Transverse colon (tissue), 4 donors: ENCODE data around the gene MTMR11.

Experiments
- EP300 ChIP-seq: sonication (generic); formaldehyde crosslinking; IDR thresholded peaks from one replicate; pipeline ENCODE4 v1.6.1; 2017; ENCODE audit warnings: antibody characterized with exemption, low read depth
- POLR2A ChIP-seq: fragments of 450-650 bp; IDR thresholded peaks from one replicate; pipeline ENCODE4 v1.6.1; 2016; ENCODE audit warnings: antibody characterized with exemption, mild to moderate bottlenecking, moderate library complexity
- POLR2AphosphoS5 ChIP-seq, 3 donors: sonication (generic); formaldehyde crosslinking; IDR thresholded peaks; one replicate each; pipeline ENCODE4 v1.6.1; 2016; ENCODE audit warnings: antibody characterized with exemption in 3 of 3
- TF ChIP-seq, protein P1 (sequence below), 5 experiments: fragments of 200-600 bp in 3 of 5; fragments of 450-650 bp in 2 of 5; sonication (generic) in 3 of 5; IDR thresholded peaks; 1 replicate in 2 of 5; 2 replicates in 3 of 5; pipeline ENCODE4 v1.5.1; 2016 to 2017; ENCODE audit warnings: antibody characterized with exemption in 5 of 5, inconsistent platforms in 3 of 5, mild to moderate bottlenecking in 2 of 5, moderate library complexity in 1 of 5

DNA sequence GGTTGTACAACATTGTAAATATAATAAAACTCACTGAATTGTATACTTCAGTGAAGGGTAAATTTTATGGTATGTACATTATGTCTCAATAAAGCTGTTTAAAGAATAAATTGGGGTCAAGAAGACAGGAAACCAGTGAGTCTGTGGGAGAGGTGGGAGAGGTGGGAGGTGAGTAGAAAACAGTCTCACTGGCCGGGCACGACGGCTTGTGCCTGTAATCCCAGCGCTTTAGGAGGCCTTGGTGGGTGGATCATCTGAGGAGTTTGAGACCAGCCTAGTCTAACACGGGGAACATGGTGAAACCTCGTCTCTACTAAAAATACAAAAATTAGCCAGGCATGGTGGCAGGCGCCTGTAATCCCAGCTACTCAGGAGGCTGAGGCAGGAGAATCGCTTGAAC is 4.2 kb downstream of the MTMR11 start:
- TF ChIP-seq POLR2A, result peak; percentile 55
- no peak for TF ChIP-seq EP300
- TF ChIP-seq, protein P1, sequence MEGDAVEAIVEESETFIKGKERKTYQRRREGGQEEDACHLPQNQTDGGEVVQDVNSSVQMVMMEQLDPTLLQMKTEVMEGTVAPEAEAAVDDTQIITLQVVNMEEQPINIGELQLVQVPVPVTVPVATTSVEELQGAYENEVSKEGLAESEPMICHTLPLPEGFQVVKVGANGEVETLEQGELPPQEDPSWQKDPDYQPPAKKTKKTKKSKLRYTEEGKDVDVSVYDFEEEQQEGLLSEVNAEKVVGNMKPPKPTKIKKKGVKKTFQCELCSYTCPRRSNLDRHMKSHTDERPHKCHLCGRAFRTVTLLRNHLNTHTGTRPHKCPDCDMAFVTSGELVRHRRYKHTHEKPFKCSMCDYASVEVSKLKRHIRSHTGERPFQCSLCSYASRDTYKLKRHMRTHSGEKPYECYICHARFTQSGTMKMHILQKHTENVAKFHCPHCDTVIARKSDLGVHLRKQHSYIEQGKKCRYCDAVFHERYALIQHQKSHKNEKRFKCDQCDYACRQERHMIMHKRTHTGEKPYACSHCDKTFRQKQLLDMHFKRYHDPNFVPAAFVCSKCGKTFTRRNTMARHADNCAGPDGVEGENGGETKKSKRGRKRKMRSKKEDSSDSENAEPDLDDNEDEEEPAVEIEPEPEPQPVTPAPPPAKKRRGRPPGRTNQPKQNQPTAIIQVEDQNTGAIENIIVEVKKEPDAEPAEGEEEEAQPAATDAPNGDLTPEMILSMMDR (IDR thresholded peaks at IDR 0.05), result no peak
- peak in 1 of 3 donors; percentile 53 for TF ChIP-seq POLR2AphosphoS5 (IDR thresholded peaks at IDR 0.05)
